HG03469 (cell line): ENCODE measurements around the gene TMC6.

ENCODE experiments used
- ATAC-seq: cut with Tn5 transposase; IDR thresholded peaks from one replicate; pipeline ENCODE4 v1.9.1; 2021; ENCODE audit warnings: mild to moderate bottlenecking, moderate library complexity, moderate number of reproducible peaks; ENCODE audit not compliant: unreplicated experiment

The TMC6 gene

DNA sequence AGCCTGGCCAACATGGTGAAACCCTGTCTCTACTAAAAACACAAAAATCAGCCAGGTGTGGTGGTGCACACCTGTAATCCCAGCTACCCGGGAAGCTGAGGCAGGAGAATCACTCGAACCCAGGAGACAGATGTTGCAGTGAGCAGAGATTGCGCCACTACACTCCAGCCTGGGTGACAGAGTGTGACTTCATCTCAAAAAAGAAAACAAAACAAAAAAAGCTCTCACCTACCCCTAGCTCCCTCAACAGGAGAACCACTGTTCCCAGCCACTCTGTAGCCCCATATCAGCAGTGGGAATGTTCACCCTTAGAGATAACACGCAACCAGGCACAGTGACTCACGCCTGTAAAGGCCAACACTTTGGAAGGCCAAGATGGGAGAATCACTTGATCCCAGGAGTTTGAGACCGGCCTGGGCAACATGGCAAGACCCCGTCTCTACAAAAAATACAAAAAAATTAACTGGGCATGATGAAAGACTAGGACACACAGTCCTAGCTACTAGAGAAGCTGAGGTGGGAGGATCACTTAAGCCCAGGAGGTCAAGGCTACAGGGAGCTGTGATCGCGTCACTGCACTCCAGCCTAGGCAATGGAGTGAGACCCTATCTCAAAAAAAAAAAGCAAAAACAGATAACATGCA, 7.4 kb upstream of the TMC6 start:
- ATAC-seq: no peak

- no peak for ATAC-seq
Observed at GRCh38 chr17:78134899-78135385, 6.4 kb upstream of the TMC6 start.

DNA sequence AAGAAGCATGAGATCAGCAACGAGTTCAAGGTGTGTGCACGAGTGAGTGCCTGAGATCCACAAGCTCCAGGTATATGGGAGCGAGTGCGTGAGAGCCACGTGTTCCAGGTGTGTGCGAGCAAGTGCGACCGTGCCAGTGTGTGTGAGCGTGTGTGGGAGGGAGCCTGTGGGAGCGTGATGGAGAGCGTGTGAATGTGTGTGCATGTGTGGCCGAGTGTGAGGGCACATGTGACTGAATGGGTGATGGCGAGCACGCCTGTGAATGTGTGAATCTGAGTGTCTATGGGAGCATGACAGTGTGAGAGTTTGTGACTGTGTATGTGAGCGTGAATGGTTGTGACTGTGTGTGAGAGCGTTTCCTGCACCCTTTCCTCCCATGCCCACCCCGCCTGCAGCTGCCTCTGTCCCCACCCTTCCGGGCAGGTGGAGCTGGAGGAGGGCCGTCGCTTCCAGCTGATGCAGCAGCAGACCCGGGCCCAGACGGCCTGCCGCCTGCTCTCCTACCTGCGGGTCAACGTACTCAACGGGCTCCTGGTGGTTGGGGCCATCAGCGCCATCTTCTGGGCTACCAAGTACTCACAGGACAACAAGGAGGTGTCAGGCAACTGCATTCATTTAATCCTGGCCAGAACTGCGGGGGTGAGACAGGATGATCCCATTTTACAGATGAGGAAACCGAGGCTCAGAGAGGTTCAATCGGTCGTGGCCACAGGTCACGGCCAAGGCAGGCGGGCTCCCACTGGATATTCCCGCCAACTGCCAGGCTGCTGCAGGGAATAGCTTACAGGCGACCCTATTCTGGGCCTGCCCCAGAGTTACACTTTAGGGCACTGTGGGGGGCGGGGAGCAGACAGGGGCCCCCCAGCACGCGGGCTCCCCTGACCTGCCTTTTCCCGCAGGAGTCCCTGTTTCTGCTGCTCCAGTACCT, 5.7 kb upstream of the TMC6 start:
- no peak for ATAC-seq

GRCh38 chr17:78133179-78133951, 4.8 kb upstream of the TMC6 start:
- ATAC-seq: no peak

DNA sequence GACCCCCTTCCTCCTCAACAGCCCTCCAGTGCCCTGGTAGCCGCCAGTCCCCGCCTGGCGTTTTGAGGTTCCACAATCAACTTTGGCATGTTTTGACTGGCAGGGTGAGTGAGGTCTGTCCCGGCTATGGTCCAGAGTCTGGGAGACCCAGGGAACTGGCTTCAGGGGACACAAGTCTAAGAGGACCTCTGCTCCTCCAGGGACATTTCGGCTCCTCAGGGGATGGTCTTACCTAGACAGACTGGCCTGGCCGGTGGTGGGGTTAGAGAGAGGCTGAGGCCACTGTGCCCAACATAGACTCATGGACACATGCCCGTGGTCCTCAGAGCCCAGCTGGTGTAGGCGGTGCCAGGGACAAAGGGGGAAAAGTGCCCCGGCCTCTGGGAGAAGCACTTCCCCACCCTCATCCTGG, 4.2 kb upstream of the TMC6 start:
- ATAC-seq: no peak

DNA sequence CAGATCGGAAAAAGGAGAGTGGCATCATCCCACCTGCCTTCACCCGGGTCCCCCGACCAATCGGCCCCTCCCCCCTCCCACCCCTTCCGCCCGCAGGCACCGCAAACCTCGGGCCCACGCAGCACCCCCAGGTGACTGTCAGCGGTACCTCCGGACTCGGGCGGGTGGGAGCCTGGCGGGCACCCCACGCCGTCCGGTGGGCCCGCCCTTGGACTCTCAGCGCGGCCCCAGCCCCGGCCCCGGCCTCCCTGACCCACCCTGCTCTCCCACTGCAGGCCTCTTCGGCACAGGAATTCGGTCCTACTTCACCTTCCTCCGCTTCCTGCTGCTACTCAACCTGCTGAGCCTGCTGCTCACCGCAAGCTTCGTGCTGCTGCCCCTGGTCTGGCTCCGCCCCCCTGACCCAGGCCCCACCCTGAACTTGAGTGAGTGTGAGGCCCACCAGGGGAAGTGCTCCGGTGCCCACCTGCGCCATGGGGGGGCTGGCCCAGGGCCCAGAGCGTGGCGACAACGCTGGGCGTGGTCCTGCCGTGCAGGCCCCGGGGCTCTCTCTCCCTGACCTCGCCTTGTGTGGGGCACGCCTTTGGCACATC, 3.6 kb upstream of the TMC6 start:
- no peak for ATAC-seq

- no peak for ATAC-seq
Observed at GRCh38 chr17:78131172-78132083, 2.9 kb upstream of the TMC6 start.

DNA sequence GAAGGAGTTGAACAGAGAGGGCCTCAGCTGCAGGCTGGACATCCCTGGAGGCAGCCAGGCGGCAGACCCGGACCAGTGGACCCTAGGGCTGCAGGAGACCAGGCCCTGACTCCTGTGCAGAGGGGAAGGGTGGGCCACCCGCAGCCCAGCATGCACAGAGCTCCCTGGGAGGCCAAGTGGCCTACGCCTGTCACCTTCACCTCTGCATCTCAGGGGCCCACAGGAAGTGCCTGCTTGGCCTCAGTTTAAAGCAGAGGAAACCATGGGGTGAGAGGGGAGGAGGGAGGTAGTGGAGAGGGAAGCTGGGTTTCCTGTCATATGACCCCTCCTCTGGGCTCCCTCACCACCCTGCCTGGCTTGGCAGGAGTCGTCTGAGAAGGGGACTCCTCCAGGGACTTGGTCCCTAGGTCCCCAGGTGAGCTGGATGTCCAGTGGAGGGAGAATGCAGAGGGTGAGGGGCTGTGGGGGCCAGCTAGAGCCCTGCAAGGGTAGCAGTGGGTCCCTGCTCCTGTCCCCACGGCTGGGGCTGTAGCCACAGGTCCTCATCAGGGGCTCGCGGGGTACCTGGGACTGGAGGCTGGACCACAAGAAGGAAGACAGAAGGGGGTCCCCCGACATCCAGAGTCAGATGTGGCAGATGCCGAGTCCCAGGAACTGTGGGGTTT, 2.0 kb upstream of the TMC6 start, which contains the start of gene TMC8:
Gene TMC8 (plus strand): TSS at position 335 of the 665 bp plus-strand sequence. CDS start 818 bp downstream, outside the sequence.
- ATAC-seq: no peak

- no peak for ATAC-seq
Observed at GRCh38 chr17:78130090-78130436, 1.5 kb upstream of the TMC6 start.

- ATAC-seq: no peak
Observed at GRCh38 chr17:78129351-78130089, 965 bp upstream of the TMC6 start.

DNA sequence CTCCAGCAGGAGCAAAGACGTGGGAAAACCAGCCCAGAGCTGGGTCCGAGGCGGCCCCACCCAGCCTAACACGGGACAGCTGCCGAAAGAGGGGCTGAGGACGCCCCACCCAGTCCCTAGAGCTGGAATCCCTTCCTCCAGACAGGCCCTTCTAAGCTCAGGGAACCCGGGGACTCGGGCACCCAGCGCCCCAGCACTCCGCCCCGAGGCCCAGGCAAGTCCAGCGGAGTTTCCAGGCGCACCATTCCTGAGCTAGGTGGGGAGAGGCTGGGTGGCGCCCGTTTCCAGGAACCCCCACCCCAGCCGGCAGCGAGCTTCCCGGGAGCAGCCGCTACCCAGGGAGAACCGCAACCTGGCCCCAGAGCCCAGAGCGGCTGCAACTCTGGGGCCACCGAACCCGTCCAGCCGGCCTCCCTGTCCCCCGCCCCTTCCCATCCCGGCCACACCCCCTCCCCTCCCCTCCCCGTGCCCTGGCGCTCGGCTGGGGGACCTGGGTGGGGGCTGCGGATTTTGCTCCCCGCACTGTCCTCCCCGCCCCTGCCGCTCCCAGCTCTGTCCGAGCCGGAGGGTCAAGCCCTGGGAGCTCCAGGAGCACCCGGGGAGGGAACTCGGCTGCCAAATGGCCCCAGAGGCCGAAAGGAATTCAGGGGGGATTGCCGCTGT, 536 bp downstream of the TMC6 start:
- no peak for ATAC-seq

GRCh38 chr17:78127239-78127887, 1.2 kb downstream of the TMC6 start:
- ATAC-seq: no peak

DNA sequence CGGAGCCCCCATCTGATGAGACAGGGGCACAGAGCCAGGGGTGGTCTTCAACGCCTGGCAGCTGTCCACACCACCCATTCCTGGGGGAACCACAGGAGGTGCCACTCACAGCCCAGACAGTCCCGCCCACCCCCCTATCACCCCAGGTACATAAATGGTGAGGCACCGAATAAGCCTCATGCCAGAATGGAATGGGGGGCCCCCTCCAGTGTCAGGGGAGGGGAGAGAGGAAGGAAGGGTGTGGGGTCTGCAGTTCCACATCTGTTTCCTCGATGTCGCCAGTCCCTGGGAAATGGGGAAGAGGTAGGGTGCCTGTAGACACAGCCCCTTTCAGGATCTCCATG, 1.7 kb downstream of the TMC6 start:
- no peak for ATAC-seq

DNA sequence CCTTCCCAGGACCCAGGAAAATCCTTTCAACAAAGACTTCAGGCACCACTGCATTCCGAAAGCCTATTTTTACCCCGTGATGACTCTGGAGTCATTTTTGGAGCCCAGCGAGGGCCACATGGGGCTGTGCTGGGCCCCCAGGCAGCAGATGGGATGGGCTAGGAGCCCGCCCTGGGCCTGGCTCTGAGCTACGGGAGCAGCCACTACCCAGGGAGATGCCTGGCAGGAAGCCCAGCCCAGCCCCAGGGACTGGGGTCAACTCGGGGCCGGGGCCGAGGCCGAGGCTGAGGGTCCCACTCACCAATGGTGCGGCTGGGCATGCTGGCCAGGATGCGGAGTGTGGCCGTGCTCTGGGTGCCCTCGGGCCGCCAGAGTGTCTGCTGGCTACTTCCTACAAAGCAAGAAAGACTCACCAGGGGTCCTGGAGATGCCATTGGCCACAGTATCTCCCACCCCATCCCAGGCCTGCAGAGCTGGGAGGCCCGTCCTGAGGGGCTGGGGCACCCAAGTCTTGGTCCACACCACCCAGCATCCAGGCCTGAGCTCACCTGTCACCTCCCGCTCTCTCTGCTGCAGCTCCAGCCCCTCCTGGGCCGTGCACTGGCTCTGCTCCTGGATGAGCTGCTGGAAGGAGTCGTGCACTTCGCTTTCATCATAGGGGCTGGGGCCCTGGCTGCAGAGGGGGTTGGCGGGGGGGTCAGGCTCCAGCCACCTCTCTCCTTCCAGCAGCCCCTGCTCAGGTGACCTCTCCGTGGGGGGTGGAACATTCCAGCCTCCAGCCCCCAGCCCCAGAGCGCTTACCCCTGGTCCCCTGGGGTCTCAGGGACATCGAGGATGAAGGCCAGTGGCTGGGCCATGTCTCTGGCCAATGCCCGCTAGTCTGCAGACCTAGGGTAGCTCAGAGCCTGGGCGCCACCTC, 2.3 kb downstream of the TMC6 start:
- ATAC-seq: no peak

- ATAC-seq: no peak
Observed at GRCh38 chr17:78125138-78125913, 3.2 kb downstream of the TMC6 start.

- ATAC-seq: no peak
Observed at GRCh38 chr17:78124836-78125137, 3.8 kb downstream of the TMC6 start.
